ENCODE results near the gene TRIM44. TPM values are rescaled to one million over a fixed set of nuclear protein-coding genes. Genes with fewer than 3 reads are reported as not detected.
"Not testable (repeated sequence)": the region's sequence is repeated elsewhere in the genome, so short reads cannot be mapped to it uniquely, and the experiment has no call there.

TRIM44 gene
- total RNA-seq, 1 donor from 2014 or later: 22.8 TPM

- no peak for DNase-seq (ENCODE audit: low spot score)
- H3K4me3 Mint-ChIP-seq (ENCODE audit: low read depth): no peak overlapping the region
- no peak overlapping the region for H3K27ac Mint-ChIP-seq
- H3K36me3 Mint-ChIP-seq (ENCODE audit: low read depth): peaks cover 5% of the 10 kb centered on the region
- no peaks in the 10 kb centered on the region for H3K27me3 Mint-ChIP-seq (ENCODE audit: low read depth)
- H3K9me3 Mint-ChIP-seq: no peaks in the 10 kb centered on the region
- intact Hi-C loops (cut with micrococcal nuclease): no loop called here
- peaks cover 5% of the 10 kb centered on the region for H3K4me1 Mint-ChIP-seq (ENCODE audit: low read depth)
These were observed 19.9 kb downstream of the TRIM44 start for GRCh38 chr11:35682230-35683173.

GRCh38 chr11:35683728-35684339 lies 21.3 kb downstream of the TRIM44 start:
- Mint-ChIP-seq H3K36me3 (ENCODE audit: low read depth) (peaks cover 5% of the 10 kb centered on the region), H3K4me3 (ENCODE audit: low read depth) (no peak overlapping the region), H3K9me3 (no peaks in the 10 kb centered on the region), H3K4me1 (ENCODE audit: low read depth) (peaks cover 5% of the 10 kb centered on the region), H3K27ac (no peak overlapping the region), H3K27me3 (ENCODE audit: low read depth) (no peaks in the 10 kb centered on the region)
- no peak for DNase-seq (ENCODE audit: low spot score)
- intact Hi-C loops (cut with micrococcal nuclease): no loop called here

DNA sequence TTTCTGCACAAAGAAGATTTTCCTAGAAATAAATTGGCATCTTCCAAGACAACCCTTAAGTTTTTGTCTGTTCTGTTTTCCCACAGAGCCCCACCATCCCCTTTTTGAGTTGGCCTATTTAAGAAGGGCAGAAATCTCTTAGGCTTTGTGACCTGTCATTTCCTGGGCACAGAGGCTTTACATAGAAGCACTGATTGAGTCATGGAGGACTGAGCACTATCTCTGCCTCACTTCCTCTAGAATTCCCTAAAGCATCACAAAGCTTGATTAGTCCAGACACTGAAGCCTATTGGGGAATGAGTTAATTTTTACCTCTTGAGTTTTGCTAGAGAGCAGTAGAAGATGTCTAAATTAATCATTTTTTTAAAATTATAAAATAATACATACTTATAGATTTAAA lies 25.4 kb downstream of the TRIM44 start:
- intact Hi-C loops (cut with micrococcal nuclease): no loop called here
- Mint-ChIP-seq H3K36me3 (ENCODE audit: low read depth) (peaks cover 10% of the 10 kb centered on the region), H3K9me3 (no peaks in the 10 kb centered on the region), H3K27me3 (ENCODE audit: low read depth) (no peaks in the 10 kb centered on the region), H3K27ac (no peak overlapping the region), H3K4me1 (ENCODE audit: low read depth) (no peaks in the 10 kb centered on the region), H3K4me3 (ENCODE audit: low read depth) (no peak overlapping the region)
- no peak for DNase-seq (ENCODE audit: low spot score)

GRCh38 chr11:35689081-35689996 lies 26.8 kb downstream of the TRIM44 start:
- intact Hi-C loops (cut with micrococcal nuclease): no loop called here
- no peaks in the 10 kb centered on the region for H3K4me1 Mint-ChIP-seq (ENCODE audit: low read depth)
- H3K27me3 Mint-ChIP-seq (ENCODE audit: low read depth): no peaks in the 10 kb centered on the region
- no peak overlapping the region for H3K4me3 Mint-ChIP-seq (ENCODE audit: low read depth)
- no peaks in the 10 kb centered on the region for H3K9me3 Mint-ChIP-seq
- peaks cover 10% of the 10 kb centered on the region for H3K36me3 Mint-ChIP-seq (ENCODE audit: low read depth)
- no peak for DNase-seq (ENCODE audit: low spot score)
- no peak overlapping the region for H3K27ac Mint-ChIP-seq

GRCh38 chr11:35702126-35702525 lies 39.6 kb downstream of the TRIM44 start:
- H3K36me3 Mint-ChIP-seq (ENCODE audit: low read depth): peaks cover 5% of the 10 kb centered on the region
- H3K27ac Mint-ChIP-seq: no peak overlapping the region
- intact Hi-C loops (cut with micrococcal nuclease): no loop called here
- no peak overlapping the region for H3K4me3 Mint-ChIP-seq (ENCODE audit: low read depth)
- DNase-seq (ENCODE audit: low spot score): no peak
- no peaks in the 10 kb centered on the region for H3K4me1 Mint-ChIP-seq (ENCODE audit: low read depth)
- peaks cover 18% of the 10 kb centered on the region for H3K9me3 Mint-ChIP-seq
- no peaks in the 10 kb centered on the region for H3K27me3 Mint-ChIP-seq (ENCODE audit: low read depth)

GRCh38 chr11:35709376-35709775 lies 46.8 kb downstream of the TRIM44 start:
- H3K27me3 Mint-ChIP-seq (ENCODE audit: low read depth): no peaks in the 10 kb centered on the region
- intact Hi-C loops (cut with micrococcal nuclease): no loop called here
- peaks cover 4% of the 10 kb centered on the region for H3K9me3 Mint-ChIP-seq
- H3K4me1 Mint-ChIP-seq (ENCODE audit: low read depth): no peaks in the 10 kb centered on the region
- no peak overlapping the region for H3K27ac Mint-ChIP-seq
- DNase-seq (ENCODE audit: low spot score): no peak
- no peaks in the 10 kb centered on the region for H3K36me3 Mint-ChIP-seq (ENCODE audit: low read depth)
- no peak overlapping the region for H3K4me3 Mint-ChIP-seq (ENCODE audit: low read depth)

GRCh38 chr11:35711173-35711910 lies 48.8 kb downstream of the TRIM44 start:
- H3K4me3 Mint-ChIP-seq (ENCODE audit: low read depth): no peak overlapping the region
- no peaks in the 10 kb centered on the region for H3K27me3 Mint-ChIP-seq (ENCODE audit: low read depth)
- DNase-seq (ENCODE audit: low spot score): no peak
- H3K9me3 Mint-ChIP-seq: peaks cover 12% of the 10 kb centered on the region
- H3K36me3 Mint-ChIP-seq (ENCODE audit: low read depth): peaks cover 5% of the 10 kb centered on the region
- intact Hi-C loops (cut with micrococcal nuclease): no loop called here
- no peak overlapping the region for H3K27ac Mint-ChIP-seq
- peaks cover 5% of the 10 kb centered on the region for H3K4me1 Mint-ChIP-seq (ENCODE audit: low read depth)

GRCh38 chr11:35711924-35712323 lies 49.3 kb downstream of the TRIM44 start:
- H3K4me1 Mint-ChIP-seq (ENCODE audit: low read depth): peaks cover 5% of the 10 kb centered on the region
- H3K27ac Mint-ChIP-seq: no peak overlapping the region
- peaks cover 5% of the 10 kb centered on the region for H3K36me3 Mint-ChIP-seq (ENCODE audit: low read depth)
- intact Hi-C loops (cut with micrococcal nuclease): no loop called here
- no peak for DNase-seq (ENCODE audit: low spot score)
- no peak overlapping the region for H3K4me3 Mint-ChIP-seq (ENCODE audit: low read depth)
- peaks cover 12% of the 10 kb centered on the region for H3K9me3 Mint-ChIP-seq
- no peaks in the 10 kb centered on the region for H3K27me3 Mint-ChIP-seq (ENCODE audit: low read depth)

DNA sequence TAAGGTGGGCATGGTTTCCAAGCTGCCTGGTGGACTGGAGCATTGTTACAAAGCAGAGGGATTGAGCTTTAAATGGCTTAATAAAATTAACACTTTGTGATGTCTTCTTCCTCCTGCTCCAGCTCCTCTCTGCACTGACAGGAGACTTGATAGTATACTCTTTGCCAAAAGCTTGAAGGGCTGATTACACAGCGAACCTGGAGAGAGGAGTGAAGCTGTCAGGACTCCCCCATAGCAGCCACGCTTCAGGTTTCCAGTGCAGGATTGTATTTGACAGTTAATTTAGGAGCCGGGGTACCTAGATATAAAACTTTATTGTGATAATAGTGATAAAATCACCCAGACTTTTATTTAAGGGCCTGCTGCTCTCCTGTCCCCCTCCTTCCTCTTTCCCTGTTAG lies 50.0 kb downstream of the TRIM44 start:
- peaks cover 5% of the 10 kb centered on the region for H3K4me1 Mint-ChIP-seq (ENCODE audit: low read depth)
- no peak for DNase-seq (ENCODE audit: low spot score)
- intact Hi-C loops (cut with micrococcal nuclease): no loop called here
- peaks cover 12% of the 10 kb centered on the region for H3K9me3 Mint-ChIP-seq
- no peaks in the 10 kb centered on the region for H3K27me3 Mint-ChIP-seq (ENCODE audit: low read depth)
- no peak overlapping the region for H3K27ac Mint-ChIP-seq
- peaks cover 5% of the 10 kb centered on the region for H3K36me3 Mint-ChIP-seq (ENCODE audit: low read depth)
- no peak overlapping the region for H3K4me3 Mint-ChIP-seq (ENCODE audit: low read depth)

GRCh38 chr11:35714882-35715627 lies 52.5 kb downstream of the TRIM44 start:
- Mint-ChIP-seq H3K9me3 (peaks cover 12% of the 10 kb centered on the region), H3K36me3 (ENCODE audit: low read depth) (peaks cover 5% of the 10 kb centered on the region), H3K27ac (no peak overlapping the region), H3K27me3 (ENCODE audit: low read depth) (no peaks in the 10 kb centered on the region), H3K4me1 (ENCODE audit: low read depth) (peaks cover 5% of the 10 kb centered on the region), H3K4me3 (ENCODE audit: low read depth) (no peak overlapping the region)
- intact Hi-C loops (cut with micrococcal nuclease): no loop called here
- DNase-seq (ENCODE audit: low spot score): no peak

- H3K36me3 Mint-ChIP-seq (ENCODE audit: low read depth); H3K4me3 Mint-ChIP-seq (ENCODE audit: low read depth); H3K27me3 Mint-ChIP-seq (ENCODE audit: low read depth); DNase-seq (ENCODE audit: low spot score); H3K27ac Mint-ChIP-seq; H3K4me1 Mint-ChIP-seq (ENCODE audit: low read depth); intact Hi-C loops (cut with micrococcal nuclease): not testable (repeated sequence)
- H3K9me3 Mint-ChIP-seq: peaks cover 12% of the 10 kb centered on the region
These were observed 53.1 kb downstream of the TRIM44 start for GRCh38 chr11:35715677-35716076.

All from activated T-helper 2 cell treated with anti-CD3 and anti-CD28 coated beads, Interferon-gamma antibody, Interleukin-2, Interleukin-4, amounts not matched to agents 10 μg/mL and 5 μg/mL and 100 μg/mL, durations not matched to agents 14 hours and 24 hours and 36 hours (primary cell).